ENCODE measurements around the gene HSPA12A.

DNA sequence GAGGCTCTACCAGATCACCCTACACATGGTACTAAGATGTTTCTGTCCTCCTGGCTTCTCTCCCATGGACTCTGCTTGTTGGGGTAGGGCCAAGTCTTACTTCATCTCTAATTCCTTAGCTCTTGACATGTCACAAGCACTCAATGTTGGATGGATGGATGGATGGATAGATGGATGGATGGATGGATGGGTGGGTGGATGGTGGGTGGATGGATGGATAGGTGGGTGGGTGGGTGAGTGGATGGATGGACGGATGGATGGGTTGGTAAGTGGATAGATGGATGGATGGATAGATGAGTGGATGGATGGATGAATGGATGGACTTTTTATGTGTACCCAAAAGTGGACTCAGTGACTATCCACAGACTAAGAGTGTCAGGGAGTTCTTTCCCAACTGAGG, 28.5 kb downstream of the HSPA12A start:
- no peak for TF ChIP-seq POLR2AphosphoS5 (IDR thresholded peaks at IDR 0.05; ENCODE audit: low read depth, low read length)
- no peak for TF ChIP-seq POLR2A (IDR thresholded peaks at IDR 0.05; ENCODE audit: low read depth, low read length)
